H1 (cell line): ENCODE measurements around the gene LEFTY1. TPM values are rescaled to one million over a fixed set of nuclear protein-coding genes. Genes with fewer than 3 reads are reported as not detected.

Experiments
- CTCF ChIA-PET: fragments of 300-600 bp; sonication (Branson Sonifier 250); formaldehyde crosslinking; loops from one replicate; lab custom pipeline; 2021; ENCODE audit not compliant: partially characterized antibody; lab: Charles Lee
- POLR2A ChIA-PET: fragments of 300-600 bp; sonication (Branson Sonifier 250); formaldehyde crosslinking; loops from one replicate; lab custom pipeline; 2021; ENCODE audit warnings: inconsistent platforms; ENCODE audit not compliant: partially characterized antibody; lab: Charles Lee
- DNase-seq, 2 experiments: peaks; one replicate each; pipeline versions ENCODE4 v3.0.0 to v3.0.0-alpha.2; 2010 to 2022; ENCODE audit warnings: low spot score in 2 of 2, low read depth in 1 of 2, mixed read lengths in 1 of 2
- FAIRE-seq: peaks from 2 replicates; lab custom pipeline; 2011; peaks lifted over from hg19 to GRCh38; lab: Jason Lieb, UNC
- H2AFZ ChIP-seq: 2 replicates; pipeline ENCODE4 v1.8.1; 2012; ENCODE audit warnings: low read length, inconsistent platforms
- H2AK5ac ChIP-seq: 2 replicates; pipeline ENCODE4 v1.6.1; 2013; ENCODE audit warnings: low read depth, low read length
- H2BK120ac ChIP-seq: replicated peaks from 2 replicates; pipeline ENCODE3; 2013; ENCODE audit warnings: low read depth, low read length, inconsistent platforms
- H2BK12ac ChIP-seq: 2 replicates; pipeline ENCODE4 v1.6.1; 2013; ENCODE audit warnings: low read depth, low read length
- H2BK15ac ChIP-seq: 2 replicates; pipeline ENCODE4 v1.6.1; 2013; ENCODE audit warnings: low read length
- H2BK20ac ChIP-seq: 2 replicates; pipeline ENCODE4 v1.6.1; 2013; ENCODE audit warnings: low read length
- H2BK5ac ChIP-seq: 2 replicates; pipeline ENCODE4 v1.6.1; 2013; ENCODE audit warnings: low read depth, low read length
- H3K14ac ChIP-seq: 2 replicates; pipeline ENCODE4 v1.6.1; 2013; ENCODE audit warnings: inconsistent platforms; ENCODE audit not compliant: insufficient read length
- H3K18ac ChIP-seq: 2 replicates; pipeline ENCODE4 v1.6.1; 2013; ENCODE audit warnings: low read length; ENCODE audit errors: extremely low read depth
- H3K23ac ChIP-seq: 2 replicates; pipeline ENCODE4 v1.6.1; 2013; ENCODE audit warnings: inconsistent platforms; ENCODE audit not compliant: insufficient read length
- H3K23me2 ChIP-seq: 2 replicates; pipeline ENCODE4 v1.6.1; 2013; ENCODE audit warnings: low read depth, low read length
- H3K27ac ChIP-seq: 2 replicates; pipeline ENCODE4 v1.6.1; 2011; ENCODE audit warnings: low read depth, low read length, inconsistent platforms
- H3K27me3 ChIP-seq, 4 experiments: replicated peaks in 1 of 4; 1 replicate in 1 of 4; 2 replicates in 3 of 4; pipeline versions ENCODE4 v1.6.1 to v1.8.1; 2011 to 2013; ENCODE audit warnings: low read length in 3 of 4, mild to moderate bottlenecking in 3 of 4, inconsistent platforms in 2 of 4, mixed read lengths in 2 of 4, moderate library complexity in 1 of 4; ENCODE audit not compliant: control insufficient read depth in 3 of 4, insufficient read depth in 3 of 4; ENCODE audit errors: extremely low read depth in 1 of 4
- H3K36me3 ChIP-seq, 4 experiments: 2 replicates each; pipeline versions ENCODE4 v1.6.1 to v1.8.1; 2011 to 2013; ENCODE audit warnings: mild to moderate bottlenecking in 4 of 4, low read length in 3 of 4, moderate library complexity in 2 of 4, control low read depth in 1 of 4, inconsistent platforms in 1 of 4; ENCODE audit not compliant: insufficient read depth in 4 of 4, control insufficient read depth in 2 of 4
- H3K4ac ChIP-seq: replicated peaks from 2 replicates; pipeline ENCODE3; 2013; ENCODE audit warnings: low read length, low read depth, mixed read lengths, inconsistent platforms; ENCODE audit not compliant: insufficient read length
- H3K4me1 ChIP-seq, 4 experiments: replicated peaks in 1 of 4; 1 replicate in 1 of 4; 2 replicates in 3 of 4; pipeline versions ENCODE4 v1.6.1 to v1.8.1; 2011 to 2013; ENCODE audit warnings: low read length in 3 of 4, inconsistent platforms in 2 of 4, mixed read lengths in 1 of 4; ENCODE audit not compliant: insufficient read depth in 4 of 4, control insufficient read depth in 3 of 4
- H3K4me2 ChIP-seq, 2 experiments: 2 replicates each; pipeline versions ENCODE4 v1.6.1 to v1.8.1; 2011 to 2013; ENCODE audit warnings: low read depth in 2 of 2, low read length in 2 of 2, control low read depth in 1 of 2, inconsistent platforms in 1 of 2, mild to moderate bottlenecking in 1 of 2; ENCODE audit not compliant: insufficient read depth in 1 of 2
- H3K4me3 ChIP-seq, 4 experiments: fragments of 200-600, 300-600 bp in 1 of 4; sonication (generic), shearing (Covaris generic), sonication (Bioruptor Twin) in 1 of 4; 2 replicates each; pipeline versions ENCODE4 v1.5.1 to v1.8.1; 2011 to 2016; ENCODE audit warnings: low read length in 4 of 4, low read depth in 3 of 4, control low read depth in 2 of 4, inconsistent platforms in 2 of 4, mild to moderate bottlenecking in 2 of 4, mixed read lengths in 1 of 4, moderate library complexity in 1 of 4; ENCODE audit not compliant: insufficient read depth in 2 of 4; ENCODE audit errors: extremely low read depth in 1 of 4
- H3K56ac ChIP-seq: replicated peaks from 2 replicates; pipeline ENCODE3; 2013; ENCODE audit warnings: low read depth, mild to moderate bottlenecking, mixed read lengths, low read length, inconsistent platforms; ENCODE audit not compliant: insufficient read length
- H3K79me1 ChIP-seq: 2 replicates; pipeline ENCODE4 v1.6.1; 2013; ENCODE audit warnings: low read depth, low read length, control low read depth
- H3K79me2 ChIP-seq, 2 experiments: 2 replicates each; pipeline versions ENCODE4 v1.6.1 to v1.8.1; 2012 to 2013; ENCODE audit warnings: low read length in 2 of 2, mild to moderate bottlenecking in 2 of 2, inconsistent platforms in 1 of 2; ENCODE audit not compliant: insufficient read depth in 2 of 2, control insufficient read depth in 1 of 2
- H3K9ac ChIP-seq, 4 experiments: replicated peaks in 1 of 4; 1 replicate in 1 of 4; 2 replicates in 3 of 4; pipeline versions ENCODE4 v1.6.1 to v1.8.1; 2011 to 2013; ENCODE audit warnings: low read depth in 3 of 4, low read length in 3 of 4, control low read depth in 2 of 4, mild to moderate bottlenecking in 2 of 4, moderate library complexity in 2 of 4, inconsistent platforms in 1 of 4; ENCODE audit errors: extremely low read depth in 1 of 4
- H3K9me3 ChIP-seq, 2 experiments: 2 replicates each; pipeline versions ENCODE4 v1.6.1 to v1.8.1; 2012 to 2013; ENCODE audit warnings: mild to moderate bottlenecking in 2 of 2, moderate library complexity in 2 of 2, control low read depth in 1 of 2, inconsistent platforms in 1 of 2, low read depth in 1 of 2, low read length in 1 of 2, mixed read lengths in 1 of 2; ENCODE audit not compliant: insufficient read depth in 2 of 2
- H4K20me1 ChIP-seq, 2 experiments: replicated peaks in 1 of 2; 2 replicates each; pipeline versions ENCODE3 to v1.8.1; 2011 to 2013; ENCODE audit warnings: inconsistent platforms in 2 of 2, low read length in 2 of 2, mild to moderate bottlenecking in 1 of 2; ENCODE audit not compliant: insufficient read depth in 2 of 2, control insufficient read depth in 1 of 2
- H4K5ac ChIP-seq: 2 replicates; pipeline ENCODE4 v1.6.1; 2013; ENCODE audit warnings: low read length, low read depth, mixed read lengths, inconsistent platforms; ENCODE audit not compliant: insufficient read length
- H4K8ac ChIP-seq: 2 replicates; pipeline ENCODE4 v1.8.0; 2013; ENCODE audit warnings: mild to moderate bottlenecking, moderate library complexity, low read length, inconsistent platforms; ENCODE audit not compliant: insufficient read depth; ENCODE audit errors: extremely low read depth
- H4K91ac ChIP-seq: replicated peaks from 2 replicates; pipeline ENCODE3; 2013; ENCODE audit warnings: low read length, mixed read lengths, inconsistent platforms; ENCODE audit not compliant: insufficient read length
- BACH1 ChIP-seq: IDR thresholded peaks from 2 replicates; pipeline ENCODE4 v1.6.1; 2012; ENCODE audit warnings: low read length, improper control_type of control experiment
- BCL11A ChIP-seq, 2 experiments: IDR thresholded peaks; one replicate each; pipeline ENCODE4 v1.6.1; 2011; ENCODE audit warnings: low read depth in 2 of 2, low read length in 2 of 2, mild to moderate bottlenecking in 2 of 2
- BRCA1 ChIP-seq: IDR thresholded peaks from 2 replicates; pipeline ENCODE4 v1.6.1; 2012; ENCODE audit warnings: low read depth, low read length, improper control_type of control experiment
- CHD1 ChIP-seq: IDR thresholded peaks from 2 replicates; pipeline ENCODE4 v1.6.1; 2012; ENCODE audit warnings: low read depth, low read length, improper control_type of control experiment
- CREB1 ChIP-seq: IDR thresholded peaks from 2 replicates; pipeline ENCODE4 v1.6.1; 2012; ENCODE audit warnings: inconsistent platforms
- CTBP2 ChIP-seq: IDR thresholded peaks from 2 replicates; pipeline ENCODE4 v1.7.0; 2011; ENCODE audit warnings: borderline replicate concordance, mild to moderate bottlenecking, moderate library complexity, mixed read lengths, low read length; ENCODE audit not compliant: insufficient read depth, insufficient read length
- EZH2 ChIP-seq: fragments of 200-600 bp; sonication (generic); IDR thresholded peaks from 2 replicates; pipeline ENCODE4 v1.7.1; 2012; ENCODE audit warnings: low read depth, mild to moderate bottlenecking, moderate library complexity, low read length, inconsistent platforms; ENCODE audit not compliant: severe bottlenecking
- JUND ChIP-seq: IDR thresholded peaks from 2 replicates; pipeline ENCODE4 v1.6.1; 2011; ENCODE audit warnings: mild to moderate bottlenecking, improper control_type of control experiment, low read length
- NRF1 ChIP-seq: IDR thresholded peaks from 2 replicates; pipeline ENCODE4 v1.6.1; 2011; ENCODE audit warnings: mild to moderate bottlenecking, low read depth, low read length, improper control_type of control experiment
- POU5F1 ChIP-seq: IDR thresholded peaks from 2 replicates; pipeline ENCODE4 v1.6.1; 2011; ENCODE audit warnings: low read depth, mild to moderate bottlenecking, low read length, moderate library complexity
- RAD21 ChIP-seq, 2 experiments: IDR thresholded peaks in 1 of 2; conservative IDR thresholded peaks in 1 of 2; 2 replicates each; pipeline ENCODE4 v1.6.1; 2011; ENCODE audit warnings: low read depth in 2 of 2, low read length in 2 of 2, improper control_type of control experiment in 1 of 2, inconsistent platforms in 1 of 2, mild to moderate bottlenecking in 1 of 2, moderate library complexity in 1 of 2
- RBBP5 ChIP-seq: IDR thresholded peaks from 2 replicates; pipeline ENCODE4 v1.7.1; 2012; ENCODE audit warnings: low read depth, mild to moderate bottlenecking, inconsistent platforms, low read length, moderate library complexity, borderline replicate concordance
- SAP30 ChIP-seq: fragments of 300-600 bp; sonication (generic); IDR thresholded peaks from 2 replicates; pipeline ENCODE4 v1.7.1; 2012; ENCODE audit warnings: low read length, moderate library complexity, mild to moderate bottlenecking, inconsistent platforms; ENCODE audit not compliant: insufficient read depth, insufficient replicate concordance
- WGBS, 2 experiments: shearing (Covaris generic) in 1 of 2; methylation state at CpG; one replicate each; pipeline versions ENCODE4 v1.1.6 to v1.1.7; 2013 to 2015; ENCODE audit warnings: low lambda C conversion rate in 2 of 2, mixed read lengths in 2 of 2, inconsistent platforms in 1 of 2, low coverage in 1 of 2, missing lambda C conversion rate in 1 of 2; ENCODE audit not compliant: insufficient replicate concordance in 2 of 2, insufficient coverage in 1 of 2, insufficient read length in 1 of 2; ENCODE audit errors: extremely low coverage in 1 of 2, missing lambda C conversion rate in 1 of 2; 5-methylcytosine and 5-hydroxymethylcytosine counted together
- polyA plus RNA-seq, 7 experiments: library from polyadenylated mRNA; depleted of rRNA in 3 of 7; stranded (reverse) in 5 of 7; unstranded in 2 of 7; fragments of >200 nt in 5 of 7; fragments of 200-250 nt in 2 of 7; gene quantifications; 1 replicate in 5 of 7; 2 replicates in 1 of 7; 4 replicates in 1 of 7; pipeline versions ENCODE4 v1.2.1 to v1.2.3, GENCODE V29; 2011 to 2013; ENCODE audit warnings: missing spikeins in 2 of 7, mixed read lengths in 2 of 7
- total RNA-seq: library from RNA; stranded (reverse); fragmentation: NEBNext Ultra II Directional; extraction: Animal tissue kit (Norgen Biotek cat#: 25700); gene quantifications from 2 replicates; pipeline ENCODE4 v1.2.1, GENCODE V29; 2021

LEFTY1 gene
- total and polyA plus RNA-seq, 2 of the 8 experiments (the other 6 are each of a cell fraction or from before 2014, with no cell fraction given): 4.5 to 11.7 TPM

DNA sequence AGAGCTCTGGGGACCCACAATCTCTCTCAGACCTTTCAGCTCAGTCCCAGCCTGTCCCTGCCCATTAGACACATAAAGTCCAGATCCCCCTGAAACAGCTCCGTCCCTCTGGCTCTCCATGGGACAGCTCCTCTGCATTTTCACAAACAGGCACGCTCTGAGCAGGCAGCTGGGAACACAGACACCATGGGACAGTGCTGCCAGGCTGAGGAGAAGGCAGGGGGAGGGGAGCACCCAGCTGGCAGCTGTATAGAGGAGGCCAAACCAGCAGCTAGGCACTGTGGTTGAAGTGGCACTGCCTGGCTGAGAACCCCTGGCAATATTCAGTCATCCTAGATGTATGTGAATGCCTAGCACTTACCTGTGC, 8.7 kb downstream of the LEFTY1 start:
- FAIRE-seq (no peak), DNase-seq (no peak)
- no peak overlapping the region for H2BK120ac ChIP-seq
- H2BK12ac ChIP-seq: peak overlapping the region; percentile 94
- H3K27ac ChIP-seq: no peak overlapping the region
- ChIA-PET CTCF (interaction anchor here (0.7 to 21.3 kb wide), 13 partner anchors 8 to 406 kb away, joined by 3 to 406 read pairs (median 5); partner anchors contain the start of gene LEFTY1), POLR2A (interaction anchor here (0.6 to 4.9 kb wide), 11 partner anchors 8 to 182 kb away, joined by 3 to 63 read pairs (median 10); partner anchors contain the start of genes H3-3A and LEFTY1)
- H4K91ac ChIP-seq: no peak overlapping the region
- H3K79me2 ChIP-seq: peaks cover 0 to 13% of the 10 kb centered on the region in 2 experiments; a peak in 2 of 4 replicates
- peaks cover 9 to 20% (median 16%) of the 10 kb centered on the region in 4 experiments for H3K4me1 ChIP-seq
- H2BK5ac ChIP-seq: no peak overlapping the region
- H3K36me3 ChIP-seq: no peaks in the 10 kb centered on the region; a peak in 1 of 8 replicates
- no peak overlapping the region for H3K9ac ChIP-seq
- peaks cover 0 to 13% (median 6%) of the 10 kb centered on the region in 4 experiments; a peak in 4 of 7 replicates for H3K27me3 ChIP-seq
- H3K14ac ChIP-seq: no peak overlapping the region
- WGBS, 2 experiments: 66% methylated on average over 2 of the region's 2 CpGs; no CpG with 5 or more reads in 1 of the 2 experiments
- peaks cover 22% of the 10 kb centered on the region for H3K79me1 ChIP-seq
- no peaks in the 10 kb centered on the region for H3K9me3 ChIP-seq
- no peak overlapping the region for H2AFZ ChIP-seq
- H2AK5ac ChIP-seq: peak overlapping the region; percentile 30; the same call in 1 of the 2 replicates
- H3K4me2 ChIP-seq: peak overlapping the region; percentile 76 to 90; a peak in 3 of 4 replicates
- peak overlapping the region; percentile 82; the same call in 1 of the 2 replicates for H2BK20ac ChIP-seq
- H3K4me3 ChIP-seq: 0 out of 8 replicates have a peak overlapping the region, but pooled peaks of 1 of the 4 experiments have one; percentile 92
- H4K20me1 ChIP-seq: peaks cover 2 to 10% of the 10 kb centered on the region in 2 experiments
- H2BK15ac ChIP-seq: no peak overlapping the region; the same call in 1 of the 2 replicates
- no peak overlapping the region for H3K23ac ChIP-seq
- no peak overlapping the region for H3K4ac ChIP-seq
- H4K5ac ChIP-seq: no peak overlapping the region
- no peak overlapping the region for H3K18ac ChIP-seq
- no peak overlapping the region for H3K56ac ChIP-seq
- H3K23me2 ChIP-seq: peaks cover 9% of the 10 kb centered on the region; the same call in 1 of the 2 replicates
- no peak overlapping the region for H4K8ac ChIP-seq
- TF ChIP-seq RAD21 (IDR thresholded peaks at IDR 0.05 in 1 of 2, conservative IDR thresholded peaks at IDR 0.05 in 1 of 2; ENCODE audit: low read depth in 2 of 2, low read length in 2 of 2) (no peak), POU5F1 (no peak), BRCA1 (no peak), JUND (no peak), CREB1 (no peak), CHD1 (no peak), NRF1 (no peak), RBBP5 (no peak), EZH2 (no peak), CTBP2 (no peak), BACH1 (no peak), BCL11A (IDR thresholded peaks at IDR 0.05; ENCODE audit: low read depth in 2 of 2, low read length in 2 of 2) (no peak), SAP30 (no peak)
